Stimulated activated CD8-positive, alpha-beta memory T cell treated with anti-CD3 and anti-CD28 coated beads, Interleukin-4, amount 100 ng/mL, for 4 hours (primary cell): ENCODE results near the gene PITPNM3.

Experiments
- DNase-seq, 2 donors: peaks; one replicate each; pipeline ENCODE4 v3.0.0-alpha.2; 2020; ENCODE audit warnings: low read depth in 2 of 2, low spot score in 1 of 2

Gene PITPNM3

GRCh38 chr17:6480303-6480675 is 76.1 kb downstream of the PITPNM3 start:
- DNase-seq = no peak

GRCh38 chr17:6479622-6480302 is 76.6 kb downstream of the PITPNM3 start:
- no peak for DNase-seq

GRCh38 chr17:6478486-6478885 is 77.9 kb downstream of the PITPNM3 start:
- DNase-seq = no peak

- no peak for DNase-seq
These were observed 78.4 kb downstream of the PITPNM3 start for GRCh38 chr17:6477831-6478383.

GRCh38 chr17:6476810-6477179 is 79.6 kb downstream of the PITPNM3 start:
- no peak for DNase-seq

- DNase-seq = no peak
These were observed 80.1 kb downstream of the PITPNM3 start for GRCh38 chr17:6476076-6476809.

- no peak for DNase-seq
These were observed 80.9 kb downstream of the PITPNM3 start for GRCh38 chr17:6475411-6475810.

DNA sequence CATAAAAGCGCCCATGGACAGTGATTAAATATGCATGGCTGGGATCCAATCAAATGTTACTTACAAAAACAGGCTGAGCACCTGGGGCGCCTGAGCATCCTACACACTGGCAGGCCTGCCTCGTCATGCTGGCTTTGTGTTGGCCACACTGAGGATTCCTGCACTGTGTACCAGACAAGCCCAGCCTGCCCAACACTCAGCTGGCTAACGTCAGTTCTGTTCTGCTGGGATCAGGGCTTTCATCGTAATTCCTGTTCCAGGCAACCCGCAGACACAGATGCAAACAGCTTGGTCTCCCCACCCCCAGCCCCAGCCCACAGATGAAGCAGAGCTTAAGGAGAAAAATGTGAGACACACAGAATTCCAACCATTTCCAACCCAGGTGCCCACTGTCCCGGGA is 81.4 kb downstream of the PITPNM3 start:
- DNase-seq = no peak

DNA sequence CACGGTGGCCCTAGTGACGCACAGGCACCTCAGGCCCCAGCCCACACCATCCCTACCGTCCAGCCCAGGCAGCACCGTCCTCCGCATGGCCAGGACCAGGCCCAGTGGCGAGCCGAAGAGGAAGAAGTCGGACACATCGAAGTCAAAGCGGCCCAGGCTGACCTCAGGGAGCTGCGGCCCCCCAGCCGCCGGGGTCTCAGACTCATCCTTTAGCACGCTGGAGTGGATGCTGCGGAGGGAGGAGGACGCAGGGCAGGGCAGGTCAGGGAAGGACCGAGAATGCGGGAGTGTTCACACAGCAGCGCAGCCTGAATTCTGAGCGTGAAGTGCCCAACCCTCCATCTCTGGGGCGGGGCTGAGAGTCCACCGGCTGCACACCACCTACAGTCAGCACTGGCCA is 82.0 kb downstream of the PITPNM3 start:
- no peak for DNase-seq

DNA sequence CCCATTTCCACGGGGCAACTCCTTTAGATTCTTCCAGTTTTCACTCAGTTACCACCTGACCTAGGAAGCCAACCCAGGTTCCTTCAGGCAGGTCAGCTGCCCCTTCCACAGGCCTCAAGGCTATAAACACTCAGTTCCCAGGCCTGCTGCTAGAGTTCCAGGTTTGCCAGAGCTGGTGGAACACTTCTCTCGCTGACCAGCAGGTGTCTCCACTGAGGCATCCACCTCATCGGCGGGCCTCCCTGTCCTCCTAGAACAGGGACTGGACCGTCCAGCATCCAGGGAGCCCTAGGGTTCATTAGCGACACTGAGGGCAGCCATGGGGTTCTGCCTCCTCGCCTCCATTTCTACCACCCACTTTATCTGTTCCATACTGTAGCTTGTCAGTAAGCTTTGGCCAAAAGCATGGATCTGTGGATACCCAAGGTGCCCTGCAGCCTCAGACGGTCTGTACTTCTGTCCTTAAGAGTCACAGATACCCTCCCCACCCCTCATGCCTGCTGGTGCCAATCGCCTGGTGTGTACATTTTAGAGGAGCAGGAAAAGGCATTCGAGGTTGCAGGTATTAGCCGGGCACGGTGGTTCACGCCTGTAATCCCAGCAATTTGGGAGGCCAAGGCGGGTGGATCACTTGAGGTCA is 83.1 kb downstream of the PITPNM3 start:
- DNase-seq = peak; percentile 21 to 43

GRCh38 chr17:6472517-6472916 is 83.8 kb downstream of the PITPNM3 start:
- no peak for DNase-seq

GRCh38 chr17:6471531-6472465 is 84.6 kb downstream of the PITPNM3 start:
- DNase-seq = no peak

- DNase-seq = no peak
These were observed 85.4 kb downstream of the PITPNM3 start for GRCh38 chr17:6470751-6471521.

GRCh38 chr17:6470146-6470718 is 86.1 kb downstream of the PITPNM3 start:
- no peak for DNase-seq

- no peak for DNase-seq
These were observed 88.1 kb downstream of the PITPNM3 start for GRCh38 chr17:6468051-6468790.

GRCh38 chr17:6467567-6467966 is 88.8 kb downstream of the PITPNM3 start:
- DNase-seq = no peak

DNA sequence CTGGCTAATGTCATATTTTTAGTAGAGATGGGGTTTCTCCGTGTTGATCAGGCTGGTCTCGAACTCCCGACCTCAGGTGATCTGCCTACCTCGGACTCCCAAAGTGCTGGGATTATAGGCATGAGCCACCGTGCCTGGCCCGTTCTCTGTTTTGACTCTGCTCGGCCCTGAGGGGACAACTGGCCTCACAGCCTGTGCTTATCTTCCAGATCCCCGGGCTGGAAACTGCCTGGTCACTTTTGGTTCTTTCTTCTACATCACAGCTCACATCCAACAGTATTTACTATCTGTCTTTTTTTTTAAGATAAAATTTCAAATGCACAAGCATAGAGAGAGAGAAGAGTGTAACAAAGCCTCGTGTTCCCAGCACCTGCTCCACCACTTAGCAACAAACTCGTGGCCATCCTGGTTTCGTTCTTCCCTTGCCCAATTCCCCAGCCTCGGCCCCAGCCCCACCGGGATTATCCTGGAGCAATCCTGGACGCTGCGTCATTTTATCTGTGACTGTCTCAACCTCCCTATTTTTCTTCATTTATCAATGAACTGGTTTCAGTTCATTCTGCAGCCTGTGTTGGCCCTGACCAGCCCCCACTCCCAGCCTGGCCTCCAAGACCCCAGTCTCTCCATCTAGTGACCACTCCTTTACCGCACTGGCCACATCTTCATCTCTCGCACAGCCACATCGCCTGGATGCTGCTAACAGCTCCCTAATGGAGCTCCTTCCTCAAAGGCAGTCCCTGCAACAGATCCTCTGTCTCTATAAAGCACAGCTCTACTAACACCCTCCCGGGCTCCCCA is 91.0 kb downstream of the PITPNM3 start:
- DNase-seq = no peak

DNA sequence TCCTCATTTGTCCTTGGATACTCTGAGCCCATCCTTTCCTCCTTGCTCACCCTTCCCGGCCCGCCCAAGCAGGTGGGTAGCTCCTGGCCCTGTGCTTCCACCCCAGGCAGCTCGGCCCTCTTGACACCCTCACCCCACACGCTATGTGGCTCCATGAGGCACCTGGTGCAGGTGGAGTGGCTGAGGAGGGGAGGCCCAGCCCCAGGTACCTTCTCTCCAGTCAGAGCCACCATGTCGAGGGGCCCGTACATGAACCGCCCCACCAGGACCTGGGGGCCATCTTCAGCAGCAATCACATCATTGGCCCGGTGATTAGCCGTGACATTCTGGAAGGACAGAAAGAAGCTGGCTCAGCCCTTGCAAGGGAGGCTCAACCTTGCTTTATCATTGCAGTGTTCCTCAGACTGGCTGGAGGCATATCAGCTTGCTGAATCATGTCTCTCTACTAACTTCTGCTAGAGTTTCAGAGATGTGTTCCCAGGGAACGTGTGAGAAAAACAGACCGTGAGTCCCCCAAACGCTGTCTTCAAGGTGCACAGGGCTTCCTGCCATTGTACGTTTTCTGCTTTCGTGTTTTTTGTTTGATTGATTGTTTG is 91.8 kb downstream of the PITPNM3 start:
- no peak for DNase-seq
